H1 (cell line): ENCODE measurements around the gene TBC1D20. TPM values are rescaled to one million over a fixed set of nuclear protein-coding genes. Genes with fewer than 3 reads are reported as not detected.

Experiments used
- CTCF ChIA-PET: fragments of 300-600 bp; sonication (Branson Sonifier 250); formaldehyde crosslinking; loops from one replicate; lab custom pipeline; 2021; ENCODE audit not compliant: partially characterized antibody; lab: Charles Lee
- POLR2A ChIA-PET: fragments of 300-600 bp; sonication (Branson Sonifier 250); formaldehyde crosslinking; loops from one replicate; lab custom pipeline; 2021; ENCODE audit warnings: inconsistent platforms; ENCODE audit not compliant: partially characterized antibody; lab: Charles Lee
- DNase-seq, 2 experiments: peaks; one replicate each; pipeline versions ENCODE4 v3.0.0 to v3.0.0-alpha.2; 2010 to 2022; ENCODE audit warnings: low spot score in 2 of 2, low read depth in 1 of 2, mixed read lengths in 1 of 2
- FAIRE-seq: peaks from 2 replicates; lab custom pipeline; 2011; peaks lifted over from hg19 to GRCh38; lab: Jason Lieb, UNC
- H2AFZ ChIP-seq: 2 replicates; pipeline ENCODE4 v1.8.1; 2012; ENCODE audit warnings: low read length, inconsistent platforms
- H2AK5ac ChIP-seq: 2 replicates; pipeline ENCODE4 v1.6.1; 2013; ENCODE audit warnings: low read depth, low read length
- H2BK120ac ChIP-seq: replicated peaks from 2 replicates; pipeline ENCODE3; 2013; ENCODE audit warnings: low read depth, low read length, inconsistent platforms
- H2BK12ac ChIP-seq: 2 replicates; pipeline ENCODE4 v1.6.1; 2013; ENCODE audit warnings: low read depth, low read length
- H2BK15ac ChIP-seq: 2 replicates; pipeline ENCODE4 v1.6.1; 2013; ENCODE audit warnings: low read length
- H2BK20ac ChIP-seq: 2 replicates; pipeline ENCODE4 v1.6.1; 2013; ENCODE audit warnings: low read length
- H2BK5ac ChIP-seq: 2 replicates; pipeline ENCODE4 v1.6.1; 2013; ENCODE audit warnings: low read depth, low read length
- H3K14ac ChIP-seq: 2 replicates; pipeline ENCODE4 v1.6.1; 2013; ENCODE audit warnings: inconsistent platforms; ENCODE audit not compliant: insufficient read length
- H3K18ac ChIP-seq: 2 replicates; pipeline ENCODE4 v1.6.1; 2013; ENCODE audit warnings: low read length; ENCODE audit errors: extremely low read depth
- H3K23ac ChIP-seq: 2 replicates; pipeline ENCODE4 v1.6.1; 2013; ENCODE audit warnings: inconsistent platforms; ENCODE audit not compliant: insufficient read length
- H3K23me2 ChIP-seq: 2 replicates; pipeline ENCODE4 v1.6.1; 2013; ENCODE audit warnings: low read depth, low read length
- H3K27ac ChIP-seq: 2 replicates; pipeline ENCODE4 v1.6.1; 2011; ENCODE audit warnings: low read depth, low read length, inconsistent platforms
- H3K27me3 ChIP-seq, 4 experiments: replicated peaks in 1 of 4; 1 replicate in 1 of 4; 2 replicates in 3 of 4; pipeline versions ENCODE4 v1.6.1 to v1.8.1; 2011 to 2013; ENCODE audit warnings: low read length in 3 of 4, mild to moderate bottlenecking in 3 of 4, inconsistent platforms in 2 of 4, mixed read lengths in 2 of 4, moderate library complexity in 1 of 4; ENCODE audit not compliant: control insufficient read depth in 3 of 4, insufficient read depth in 3 of 4; ENCODE audit errors: extremely low read depth in 1 of 4
- H3K36me3 ChIP-seq, 4 experiments: 2 replicates each; pipeline versions ENCODE4 v1.6.1 to v1.8.1; 2011 to 2013; ENCODE audit warnings: mild to moderate bottlenecking in 4 of 4, low read length in 3 of 4, moderate library complexity in 2 of 4, control low read depth in 1 of 4, inconsistent platforms in 1 of 4; ENCODE audit not compliant: insufficient read depth in 4 of 4, control insufficient read depth in 2 of 4
- H3K4ac ChIP-seq: replicated peaks from 2 replicates; pipeline ENCODE3; 2013; ENCODE audit warnings: low read length, low read depth, mixed read lengths, inconsistent platforms; ENCODE audit not compliant: insufficient read length
- H3K4me1 ChIP-seq, 4 experiments: replicated peaks in 1 of 4; 1 replicate in 1 of 4; 2 replicates in 3 of 4; pipeline versions ENCODE4 v1.6.1 to v1.8.1; 2011 to 2013; ENCODE audit warnings: low read length in 3 of 4, inconsistent platforms in 2 of 4, mixed read lengths in 1 of 4; ENCODE audit not compliant: insufficient read depth in 4 of 4, control insufficient read depth in 3 of 4
- H3K4me2 ChIP-seq, 2 experiments: 2 replicates each; pipeline versions ENCODE4 v1.6.1 to v1.8.1; 2011 to 2013; ENCODE audit warnings: low read depth in 2 of 2, low read length in 2 of 2, control low read depth in 1 of 2, inconsistent platforms in 1 of 2, mild to moderate bottlenecking in 1 of 2; ENCODE audit not compliant: insufficient read depth in 1 of 2
- H3K4me3 ChIP-seq, 4 experiments: fragments of 200-600, 300-600 bp in 1 of 4; sonication (generic), shearing (Covaris generic), sonication (Bioruptor Twin) in 1 of 4; 2 replicates each; pipeline versions ENCODE4 v1.5.1 to v1.8.1; 2011 to 2016; ENCODE audit warnings: low read length in 4 of 4, low read depth in 3 of 4, control low read depth in 2 of 4, inconsistent platforms in 2 of 4, mild to moderate bottlenecking in 2 of 4, mixed read lengths in 1 of 4, moderate library complexity in 1 of 4; ENCODE audit not compliant: insufficient read depth in 2 of 4; ENCODE audit errors: extremely low read depth in 1 of 4
- H3K56ac ChIP-seq: replicated peaks from 2 replicates; pipeline ENCODE3; 2013; ENCODE audit warnings: low read depth, mild to moderate bottlenecking, mixed read lengths, low read length, inconsistent platforms; ENCODE audit not compliant: insufficient read length
- H3K79me1 ChIP-seq: 2 replicates; pipeline ENCODE4 v1.6.1; 2013; ENCODE audit warnings: low read depth, low read length, control low read depth
- H3K79me2 ChIP-seq, 2 experiments: 2 replicates each; pipeline versions ENCODE4 v1.6.1 to v1.8.1; 2012 to 2013; ENCODE audit warnings: low read length in 2 of 2, mild to moderate bottlenecking in 2 of 2, inconsistent platforms in 1 of 2; ENCODE audit not compliant: insufficient read depth in 2 of 2, control insufficient read depth in 1 of 2
- H3K9ac ChIP-seq, 4 experiments: replicated peaks in 1 of 4; 1 replicate in 1 of 4; 2 replicates in 3 of 4; pipeline versions ENCODE4 v1.6.1 to v1.8.1; 2011 to 2013; ENCODE audit warnings: low read depth in 3 of 4, low read length in 3 of 4, control low read depth in 2 of 4, mild to moderate bottlenecking in 2 of 4, moderate library complexity in 2 of 4, inconsistent platforms in 1 of 4; ENCODE audit errors: extremely low read depth in 1 of 4
- H3K9me3 ChIP-seq, 2 experiments: 2 replicates each; pipeline versions ENCODE4 v1.6.1 to v1.8.1; 2012 to 2013; ENCODE audit warnings: mild to moderate bottlenecking in 2 of 2, moderate library complexity in 2 of 2, control low read depth in 1 of 2, inconsistent platforms in 1 of 2, low read depth in 1 of 2, low read length in 1 of 2, mixed read lengths in 1 of 2; ENCODE audit not compliant: insufficient read depth in 2 of 2
- H4K20me1 ChIP-seq, 2 experiments: replicated peaks in 1 of 2; 2 replicates each; pipeline versions ENCODE3 to v1.8.1; 2011 to 2013; ENCODE audit warnings: inconsistent platforms in 2 of 2, low read length in 2 of 2, mild to moderate bottlenecking in 1 of 2; ENCODE audit not compliant: insufficient read depth in 2 of 2, control insufficient read depth in 1 of 2
- H4K5ac ChIP-seq: 2 replicates; pipeline ENCODE4 v1.6.1; 2013; ENCODE audit warnings: low read length, low read depth, mixed read lengths, inconsistent platforms; ENCODE audit not compliant: insufficient read length
- H4K8ac ChIP-seq: 2 replicates; pipeline ENCODE4 v1.8.0; 2013; ENCODE audit warnings: mild to moderate bottlenecking, moderate library complexity, low read length, inconsistent platforms; ENCODE audit not compliant: insufficient read depth; ENCODE audit errors: extremely low read depth
- H4K91ac ChIP-seq: replicated peaks from 2 replicates; pipeline ENCODE3; 2013; ENCODE audit warnings: low read length, mixed read lengths, inconsistent platforms; ENCODE audit not compliant: insufficient read length
- ASH2L ChIP-seq: fragments of 200-600, 300-600 bp; sonication (generic); IDR thresholded peaks from one replicate; pipeline ENCODE4 v1.7.1; 2017; ENCODE audit warnings: low read length
- CTBP2 ChIP-seq: IDR thresholded peaks from 2 replicates; pipeline ENCODE4 v1.7.0; 2011; ENCODE audit warnings: borderline replicate concordance, mild to moderate bottlenecking, moderate library complexity, mixed read lengths, low read length; ENCODE audit not compliant: insufficient read depth, insufficient read length
- EP300 ChIP-seq, 2 experiments: IDR thresholded peaks; 1 replicate in 1 of 2; 2 replicates in 1 of 2; pipeline ENCODE4 v1.6.1; 2011 to 2012; ENCODE audit warnings: low read depth in 2 of 2, low read length in 2 of 2, mild to moderate bottlenecking in 2 of 2, borderline replicate concordance in 1 of 2, inconsistent platforms in 1 of 2, moderate library complexity in 1 of 2
- GTF2F1 ChIP-seq: IDR thresholded peaks from 2 replicates; pipeline ENCODE4 v1.6.1; 2012; ENCODE audit warnings: low read depth, low read length, improper control_type of control experiment, borderline replicate concordance
- SP4 ChIP-seq: IDR thresholded peaks from 2 replicates; pipeline ENCODE4 v1.6.1; 2012; ENCODE audit warnings: low read length, inconsistent platforms
- TAF7 ChIP-seq: optimal IDR thresholded peaks from 2 replicates; pipeline ENCODE3; 2011; ENCODE audit warnings: low read depth, mild to moderate bottlenecking, inconsistent platforms, low read length, moderate library complexity, borderline replicate concordance
- WGBS, 2 experiments: shearing (Covaris generic) in 1 of 2; methylation state at CpG; one replicate each; pipeline versions ENCODE4 v1.1.6 to v1.1.7; 2013 to 2015; ENCODE audit warnings: low lambda C conversion rate in 2 of 2, mixed read lengths in 2 of 2, inconsistent platforms in 1 of 2, low coverage in 1 of 2, missing lambda C conversion rate in 1 of 2; ENCODE audit not compliant: insufficient replicate concordance in 2 of 2, insufficient coverage in 1 of 2, insufficient read length in 1 of 2; ENCODE audit errors: extremely low coverage in 1 of 2, missing lambda C conversion rate in 1 of 2; 5-methylcytosine and 5-hydroxymethylcytosine counted together
- polyA plus RNA-seq, 7 experiments: library from polyadenylated mRNA; depleted of rRNA in 3 of 7; stranded (reverse) in 5 of 7; unstranded in 2 of 7; fragments of >200 nt in 5 of 7; fragments of 200-250 nt in 2 of 7; gene quantifications; 1 replicate in 5 of 7; 2 replicates in 1 of 7; 4 replicates in 1 of 7; pipeline versions ENCODE4 v1.2.1 to v1.2.3, GENCODE V29; 2011 to 2013; ENCODE audit warnings: missing spikeins in 2 of 7, mixed read lengths in 2 of 7
- total RNA-seq: library from RNA; stranded (reverse); fragmentation: NEBNext Ultra II Directional; extraction: Animal tissue kit (Norgen Biotek cat#: 25700); gene quantifications from 2 replicates; pipeline ENCODE4 v1.2.1, GENCODE V29; 2021

The TBC1D20 gene
- total and polyA plus RNA-seq, 2 of the 8 experiments (the other 6 are each of a cell fraction or from before 2014, with no cell fraction given), result 14.5 to 17.1 TPM

GRCh38 chr20:497979-498378, 35.6 kb upstream of the TBC1D20 start:
- no peak overlapping the region for H2BK5ac ChIP-seq
- H2AFZ ChIP-seq, result no peak overlapping the region
- no peak for DNase-seq
- no peak overlapping the region for H2BK15ac ChIP-seq
- WGBS, 2 experiments, result 97% methylated on average over 2 of the region's 2 CpGs; no CpG with 5 or more reads in 1 of the 2 experiments
- H2BK12ac ChIP-seq, result no peak overlapping the region
- no peak overlapping the region for H3K23ac ChIP-seq
- H3K4me2 ChIP-seq, result no peak overlapping the region
- peaks cover 0 to 4% of the 10 kb centered on the region in 2 experiments for H4K20me1 ChIP-seq
- H3K18ac ChIP-seq, result no peak overlapping the region
- no peak overlapping the region for H4K8ac ChIP-seq
- peaks cover 37 to 92% (median 74%) of the 10 kb centered on the region in 4 experiments for H3K36me3 ChIP-seq
- H3K4me1 ChIP-seq, result no peaks in the 10 kb centered on the region
- H3K9me3 ChIP-seq, result no peaks in the 10 kb centered on the region
- H2AK5ac ChIP-seq, result no peak overlapping the region
- H3K4me3 ChIP-seq, result no peak overlapping the region
- H4K5ac ChIP-seq, result no peak overlapping the region
- H4K91ac ChIP-seq, result no peak overlapping the region
- no peaks in the 10 kb centered on the region for H3K79me1 ChIP-seq
- no peak overlapping the region for H3K27ac ChIP-seq
- no peak overlapping the region for H2BK20ac ChIP-seq
- ChIA-PET CTCF (no interaction called here), POLR2A (interaction anchor here (1.1 kb wide), 1 partner anchor 9 kb away, joined by 4 read pairs; no protein-coding TSS in a partner anchor)
- H3K23me2 ChIP-seq, result no peaks in the 10 kb centered on the region
- no peak overlapping the region for H3K9ac ChIP-seq
- H3K56ac ChIP-seq, result no peak overlapping the region
- no peak overlapping the region for H3K4ac ChIP-seq
- H3K27me3 ChIP-seq, result no peaks in the 10 kb centered on the region
- no peak for FAIRE-seq
- no peak overlapping the region for H3K14ac ChIP-seq
- no peak overlapping the region for H2BK120ac ChIP-seq
- no peaks in the 10 kb centered on the region for H3K79me2 ChIP-seq
- TF ChIP-seq GTF2F1 (no peak), TAF7 (no peak), ASH2L (no peak), CTBP2 (no peak), EP300 (IDR thresholded peaks at IDR 0.05; ENCODE audit: borderline replicate concordance in 1 of 2, low read depth in 2 of 2, low read length in 2 of 2) (no peak), SP4 (no peak)
